Islet of Langerhans (tissue), 1 donor: Measurements from ENCODE around the gene PPP1R12B.
"Not testable (repeated sequence)": the region's sequence is repeated elsewhere in the genome, so short reads cannot be mapped to it uniquely, and the experiment has no call there.

Experiments used
- FAIRE-seq: peaks from one replicate; lab custom pipeline; 2011; peaks lifted over from hg19 to GRCh38; lab: Jason Lieb, UNC

PPP1R12B gene

DNA sequence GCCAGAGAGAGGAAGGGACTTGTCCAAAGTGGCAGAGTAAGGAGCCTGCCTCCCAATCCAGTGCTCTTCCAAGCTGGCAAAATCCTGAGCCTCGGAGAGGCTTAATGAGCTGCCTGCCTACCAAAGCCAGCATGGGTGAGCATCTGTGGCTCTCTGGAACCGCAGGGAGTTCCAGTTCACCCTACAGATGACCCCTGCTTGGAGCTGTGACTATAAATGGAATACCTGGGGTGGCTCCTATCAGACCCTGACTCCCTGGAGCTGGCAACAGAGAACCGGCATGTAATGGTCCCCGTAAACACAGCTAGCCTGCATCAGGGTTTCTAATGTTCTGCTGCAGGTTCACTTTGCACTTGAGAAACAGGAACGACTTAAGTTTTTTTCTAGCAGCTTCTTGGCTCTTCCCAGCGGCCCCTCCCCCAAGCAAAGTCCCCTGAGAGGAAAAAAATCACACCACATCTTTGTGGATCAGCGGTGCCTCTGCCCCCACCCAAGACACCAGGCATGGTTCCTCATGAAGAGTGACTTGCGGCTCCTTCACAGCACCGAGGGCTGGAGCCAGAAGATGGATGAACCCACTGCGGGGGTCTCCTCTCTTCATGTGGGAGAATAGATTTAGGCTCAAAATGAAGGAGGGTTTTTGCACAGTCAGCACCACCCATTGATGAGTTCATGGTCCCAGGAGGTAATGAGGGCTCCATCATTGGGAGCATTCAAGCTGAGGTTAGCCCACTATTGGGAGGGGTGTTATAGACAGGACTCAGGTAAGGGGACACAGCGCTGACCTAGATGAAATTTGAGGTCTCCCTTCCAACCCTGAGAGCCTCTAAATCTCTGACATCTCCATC, 282.8 kb downstream of the PPP1R12B start:
- FAIRE-seq, result no peak

DNA sequence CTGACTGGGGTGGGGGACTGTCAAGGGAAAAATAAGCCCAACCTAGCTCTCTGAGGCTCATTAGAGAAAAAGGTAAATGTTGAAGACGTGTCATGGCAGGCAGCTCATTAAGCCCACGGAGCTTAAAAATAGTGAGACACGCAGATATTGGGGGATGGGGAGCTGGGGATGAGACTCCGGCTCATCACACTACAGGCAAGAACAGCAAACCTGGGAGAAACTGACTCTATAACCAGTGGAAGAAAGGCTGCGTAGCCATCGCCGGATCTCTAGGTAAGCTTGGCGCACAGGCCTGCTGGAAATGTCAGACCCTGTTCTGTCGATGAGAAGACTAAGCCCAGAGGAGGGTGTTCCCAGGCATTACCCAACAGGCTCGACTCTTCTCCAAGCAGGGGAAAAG, 283.7 kb downstream of the PPP1R12B start:
- no peak for FAIRE-seq

DNA sequence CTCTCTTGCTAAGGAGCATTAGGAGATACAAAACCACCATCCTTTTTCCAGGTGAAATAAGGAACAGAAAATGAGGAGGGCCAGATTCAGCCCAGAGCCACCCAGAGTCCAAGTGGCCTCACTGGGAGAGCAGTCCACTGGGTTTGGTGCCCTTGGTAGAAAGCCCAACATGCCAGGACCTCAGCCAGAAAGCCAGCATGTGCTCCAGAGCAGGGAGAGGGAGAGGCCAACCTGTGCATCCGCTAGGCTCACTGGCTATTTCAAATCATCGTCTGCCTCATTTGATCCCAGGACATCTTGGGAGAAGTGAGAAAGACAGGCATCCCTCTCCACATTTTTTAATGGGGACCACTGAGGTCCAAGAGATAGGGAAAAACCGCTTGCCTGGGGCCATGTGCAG, 287.7 kb downstream of the PPP1R12B start:
- not testable (repeated sequence) for FAIRE-seq

DNA sequence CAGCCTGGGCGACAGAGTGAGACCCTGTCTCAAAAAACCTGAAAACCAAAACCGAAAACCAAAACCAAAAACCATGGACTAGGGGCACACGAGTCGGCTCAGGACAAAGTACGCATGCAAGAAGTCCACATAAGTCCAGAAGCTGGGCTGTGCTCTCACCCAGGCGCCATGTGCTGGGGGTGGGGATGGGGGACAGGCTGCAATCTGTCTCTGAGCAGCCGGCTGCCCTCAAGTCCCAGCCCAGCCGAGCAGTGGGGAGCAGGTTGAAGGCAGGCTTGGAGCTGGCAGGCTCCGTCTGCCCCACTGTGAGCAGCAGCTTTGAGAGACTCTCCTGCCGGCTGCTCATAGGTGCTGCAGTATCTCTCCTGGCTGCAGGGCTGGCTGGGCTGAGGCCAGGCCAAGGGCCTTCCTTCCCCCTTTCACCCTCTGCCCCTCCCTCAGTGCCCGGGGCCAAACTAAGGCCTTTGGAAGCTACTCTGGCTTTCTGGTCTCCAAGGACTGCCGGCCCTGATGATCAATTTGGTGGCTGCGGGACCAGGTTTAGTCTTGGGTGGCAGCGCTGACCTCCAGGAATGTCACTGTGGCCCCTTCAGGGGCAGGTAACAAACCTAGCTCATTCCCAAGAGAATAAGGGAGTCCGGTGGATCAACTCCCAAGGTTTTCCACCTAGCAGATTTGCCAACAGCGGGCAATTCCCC, 289.0 kb downstream of the PPP1R12B start:
- FAIRE-seq, result not testable (repeated sequence)

DNA sequence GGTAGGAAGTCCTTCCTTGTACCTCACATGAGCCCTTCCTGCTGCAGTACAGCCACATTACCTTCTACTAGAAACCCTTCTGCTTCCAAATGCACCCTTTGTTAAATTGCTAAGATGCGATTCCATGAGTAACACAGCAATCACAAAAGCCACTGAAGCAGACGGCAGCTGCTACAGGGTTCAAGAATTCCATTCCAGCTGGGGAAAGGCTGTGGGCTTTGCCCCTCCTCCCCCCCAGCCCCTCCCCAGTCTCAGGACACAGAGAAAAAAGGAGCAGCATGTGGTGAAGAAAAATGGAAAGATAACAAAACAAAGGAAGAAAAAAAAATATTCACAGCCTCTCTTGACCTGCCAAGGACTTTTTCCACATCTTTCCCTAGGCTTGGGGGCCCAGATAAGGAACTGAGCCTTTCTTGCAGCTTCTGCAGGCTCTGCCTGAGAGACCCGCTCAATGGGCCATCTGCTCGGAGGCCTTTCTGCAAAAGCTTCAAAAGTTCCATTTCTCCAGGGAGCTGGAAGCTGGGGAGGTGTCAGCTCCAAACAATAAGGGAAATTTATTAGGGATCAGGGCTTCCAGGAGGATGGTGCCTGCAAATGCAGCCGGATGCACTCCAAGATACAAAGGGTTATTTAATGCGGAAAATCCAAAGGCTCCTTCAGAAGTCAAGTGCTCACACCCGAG, 289.7 kb downstream of the PPP1R12B start:
- FAIRE-seq, result no peak

DNA sequence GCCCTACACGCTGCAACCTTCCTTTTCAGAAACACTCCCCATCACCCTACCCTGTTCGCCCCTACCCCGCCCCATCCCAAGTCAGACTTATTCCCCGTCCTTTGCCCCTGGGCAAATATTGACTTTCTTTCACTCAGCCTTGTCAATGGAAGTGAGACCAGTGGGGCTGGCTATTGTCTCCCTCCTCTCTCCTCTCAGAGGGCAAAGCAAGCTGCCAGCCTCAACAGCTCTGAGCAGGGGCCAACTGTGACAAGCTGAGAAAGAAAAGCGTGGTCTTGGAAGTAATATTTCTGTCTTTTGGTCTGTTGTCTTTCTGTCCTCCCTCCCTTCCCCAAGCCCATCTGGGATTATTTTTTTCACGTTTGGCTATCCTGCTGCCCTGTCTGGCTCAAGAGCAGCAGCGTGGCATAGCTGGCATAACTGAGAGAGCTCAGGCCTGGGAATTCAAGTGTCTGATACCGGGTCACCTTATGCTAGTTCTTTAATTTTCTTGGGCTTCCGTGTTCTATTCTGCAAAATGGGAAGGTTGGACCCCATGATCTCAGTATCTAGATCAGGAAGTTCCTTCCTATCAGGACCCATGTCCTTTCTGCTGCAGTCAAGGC, 290.3 kb downstream of the PPP1R12B start:
- not testable (repeated sequence) for FAIRE-seq

DNA sequence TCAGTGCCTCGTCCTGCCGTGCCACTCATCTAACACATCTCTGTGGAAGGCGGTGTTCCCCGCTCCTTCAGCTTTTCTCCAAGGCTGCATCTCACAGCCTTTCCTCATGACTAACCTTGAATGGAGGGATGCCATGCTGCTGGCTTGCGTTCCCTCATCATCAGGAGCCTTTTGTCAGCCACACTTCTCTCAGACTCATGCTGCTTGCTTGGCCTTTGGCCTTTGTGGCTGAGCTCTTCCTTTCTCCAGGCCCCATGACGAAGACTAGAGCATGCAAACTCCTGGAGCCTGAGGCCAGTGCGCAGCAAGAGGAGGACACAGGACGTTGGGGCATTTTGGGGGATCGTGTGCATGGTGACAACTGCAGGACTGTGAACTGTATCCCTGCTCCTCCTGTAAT, 291.0 kb downstream of the PPP1R12B start:
- no peak for FAIRE-seq

DNA sequence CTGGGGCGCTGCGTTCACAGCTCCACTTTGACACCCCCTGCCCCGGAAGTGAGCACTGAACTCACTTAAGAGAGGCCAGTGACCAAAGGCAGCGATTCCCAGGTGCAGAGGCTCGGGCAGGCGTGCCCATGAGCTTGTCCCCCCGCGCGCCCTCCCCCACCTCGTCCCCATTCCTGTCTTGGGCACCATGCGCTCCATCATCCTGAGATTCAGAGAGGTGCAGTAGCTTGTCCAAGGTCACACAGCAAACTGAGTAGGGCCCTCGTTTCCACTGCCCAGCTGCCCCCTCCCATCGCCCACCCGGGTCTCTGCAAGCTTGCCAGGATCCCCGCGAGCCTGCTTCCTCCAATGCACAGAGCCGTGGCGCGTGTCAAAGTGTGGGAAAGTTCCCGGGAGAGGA, 293.7 kb downstream of the PPP1R12B start:
- no peak for FAIRE-seq
